Activated T-helper 1 cell treated with anti-CD3 and anti-CD28 coated beads, Interleukin-2, amount 50 U/mL, for 16 hours (primary cell): ENCODE results near the gene KCNT2.
"Not testable (repeated sequence)": the region's sequence is repeated elsewhere in the genome, so short reads cannot be mapped to it uniquely, and the experiment has no call there.

Experiments used
- DNase-seq, 2 donors: peaks; one replicate each; pipeline ENCODE4 v3.0.0-alpha.2; 2020; ENCODE audit warnings: low read depth in 1 of 2, low spot score in 1 of 2

The KCNT2 gene

DNA sequence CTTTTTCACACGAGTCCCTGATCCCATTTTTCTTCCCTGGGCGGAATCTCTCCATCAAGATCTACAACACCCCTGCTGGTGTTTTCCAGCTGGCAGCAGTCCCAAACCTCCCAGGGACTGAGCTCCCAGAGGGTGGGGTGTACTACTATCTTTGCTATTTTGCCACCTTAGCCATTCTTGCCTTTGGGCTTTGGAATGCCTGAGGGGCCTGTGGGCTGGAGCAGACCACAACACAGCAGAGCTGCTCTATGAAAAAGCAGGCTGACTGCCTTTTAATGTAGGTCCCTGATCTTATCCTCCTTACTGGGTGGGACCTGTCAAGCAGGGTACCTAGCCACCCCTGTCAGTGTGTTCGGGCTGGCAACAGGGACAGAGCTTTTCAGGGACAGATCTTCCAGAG is 91.9 kb downstream of the KCNT2 start:
- DNase-seq, result no peak

DNA sequence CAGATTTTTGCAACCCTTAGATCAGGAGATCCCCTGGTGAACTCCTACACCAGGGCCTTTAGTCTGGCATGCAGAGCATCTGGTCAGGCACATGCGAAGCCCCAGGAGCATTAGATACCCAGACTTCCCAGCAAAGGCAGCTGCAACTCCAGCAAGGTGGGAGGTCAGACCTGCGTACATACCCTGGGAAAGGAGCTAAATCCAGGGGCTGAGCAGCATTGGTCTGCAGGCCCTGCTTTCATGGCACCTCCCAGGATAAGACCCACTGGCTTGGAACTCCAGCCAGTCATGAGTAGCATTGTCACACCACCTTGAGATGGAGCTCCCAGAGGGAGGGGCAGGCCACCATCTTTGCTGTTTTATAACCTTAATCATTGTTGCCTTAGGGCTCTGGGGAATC is 92.3 kb downstream of the KCNT2 start:
- DNase-seq, result no peak

DNA sequence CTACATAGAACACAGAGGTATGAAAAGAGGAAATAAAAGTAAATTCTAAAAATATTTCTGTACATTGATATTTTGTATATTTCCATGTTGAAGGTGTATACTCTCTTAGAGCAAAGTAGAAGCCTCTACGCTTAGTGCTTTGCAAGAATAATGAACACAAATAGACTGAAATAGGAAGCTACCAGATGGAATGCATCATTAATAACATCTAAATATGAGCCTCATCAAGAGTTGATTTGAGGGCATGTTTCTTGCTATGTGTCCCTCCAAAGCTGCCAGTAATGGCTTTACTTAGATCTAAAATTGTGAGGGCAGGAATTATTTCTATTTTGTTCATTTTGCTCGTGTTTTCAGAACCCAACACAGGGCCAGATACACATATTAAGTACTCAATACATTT is 94.4 kb downstream of the KCNT2 start:
- DNase-seq, result no peak

DNA sequence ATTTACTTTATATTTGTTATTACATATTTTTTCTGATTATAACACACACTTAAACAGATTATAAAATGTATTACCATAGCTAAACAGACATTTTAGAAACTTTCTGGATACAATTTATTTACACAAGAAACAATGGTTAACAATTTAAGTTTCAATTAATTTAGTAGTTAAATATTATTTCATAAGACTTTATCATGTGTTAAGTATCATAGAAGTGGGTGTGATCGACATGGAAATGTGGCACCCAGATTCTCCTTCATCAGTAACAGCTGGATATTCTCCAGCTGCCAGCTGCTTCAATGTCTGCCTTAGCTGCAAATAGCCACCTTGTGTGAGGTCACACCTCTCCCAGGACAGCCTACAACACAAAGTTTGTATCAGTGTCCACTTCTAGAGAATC is 97.8 kb downstream of the KCNT2 start:
- no peak for DNase-seq

DNA sequence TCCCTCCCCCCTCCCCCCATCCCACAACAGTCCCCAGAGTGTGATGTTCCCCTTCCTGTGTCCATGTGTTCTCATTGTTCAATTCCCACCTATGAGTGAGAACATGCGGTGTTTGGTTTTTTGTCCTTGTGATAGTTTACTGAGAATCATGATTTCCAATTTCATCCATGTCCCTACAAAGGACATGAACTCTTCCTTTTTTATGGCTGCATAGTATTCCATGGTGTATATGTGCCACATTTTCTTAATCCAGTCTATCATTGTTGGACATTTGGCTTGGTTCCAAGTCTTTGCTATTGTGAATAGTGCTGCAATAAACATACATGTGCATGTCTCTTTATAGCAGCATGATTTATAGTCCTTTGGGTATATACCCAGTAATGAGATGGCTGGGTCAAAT is 104.0 kb downstream of the KCNT2 start:
- not testable (repeated sequence) for DNase-seq

DNA sequence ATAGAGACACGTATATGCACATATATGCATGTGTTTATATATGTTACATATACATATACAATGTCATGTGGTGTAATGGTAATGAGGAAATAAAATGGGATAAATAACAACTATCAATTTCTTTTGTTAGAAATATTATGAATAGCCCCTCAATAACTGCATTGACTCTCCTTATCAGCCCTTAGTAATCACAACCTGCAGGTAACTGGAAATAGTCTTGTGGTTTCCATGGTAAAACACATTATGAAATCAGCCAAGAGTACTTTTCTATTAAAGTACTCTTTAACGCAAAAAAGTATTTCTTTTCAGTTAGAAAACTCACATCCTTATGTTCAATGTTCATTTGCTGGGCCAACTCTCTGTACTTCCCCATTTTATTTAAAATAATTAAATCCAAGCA is 105.8 kb downstream of the KCNT2 start:
- no peak for DNase-seq

DNA sequence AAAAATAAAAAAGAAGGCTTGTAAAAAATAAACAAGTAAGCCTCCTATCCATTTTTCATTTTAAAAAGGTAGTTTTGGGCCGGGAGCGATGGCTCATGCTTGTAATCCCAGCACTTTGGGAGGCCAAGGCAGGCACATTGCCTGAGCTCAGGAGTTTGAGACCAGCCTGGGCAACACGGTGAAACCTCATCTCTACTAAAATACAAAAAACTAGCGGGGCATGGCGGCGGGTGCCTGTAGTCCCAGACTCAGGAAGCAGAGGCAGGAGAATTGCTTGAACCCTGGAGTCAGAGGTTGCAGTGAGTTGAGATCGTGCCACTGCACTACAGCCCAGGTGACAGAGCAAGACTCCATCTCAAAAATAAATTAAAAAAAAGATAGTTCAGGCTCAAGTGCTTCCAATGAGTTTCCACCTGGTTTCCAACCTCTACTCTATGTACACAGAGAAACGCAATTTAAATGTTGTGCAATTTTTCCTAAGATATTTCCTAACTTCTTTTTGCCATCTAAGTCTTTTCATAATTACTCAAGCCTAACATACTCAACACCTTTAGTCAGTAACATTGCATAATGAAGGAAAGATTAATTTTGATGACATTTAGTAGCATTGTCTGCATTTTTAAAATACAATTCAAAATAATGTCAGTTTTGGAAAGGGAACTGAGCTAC is 106.3 kb downstream of the KCNT2 start:
- no peak for DNase-seq

DNA sequence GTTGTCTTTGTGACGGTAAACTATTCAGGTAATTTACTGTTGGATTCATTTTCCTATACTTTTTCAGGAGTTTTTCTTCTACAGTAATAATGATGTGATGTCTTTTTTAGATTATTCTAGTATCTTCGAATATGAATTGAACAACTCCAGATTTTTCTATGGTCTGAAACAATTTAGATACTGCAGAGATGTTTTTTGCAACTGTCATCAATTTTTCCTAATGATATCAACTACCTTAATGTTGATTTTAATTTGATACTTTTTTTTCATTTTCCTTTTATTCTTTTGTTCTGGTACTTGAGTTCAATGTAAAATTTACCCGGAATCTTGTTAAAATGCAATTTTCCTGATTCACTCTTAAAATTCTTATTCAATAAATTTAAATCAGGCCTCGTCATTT is 110.4 kb downstream of the KCNT2 start:
- no peak for DNase-seq

DNA sequence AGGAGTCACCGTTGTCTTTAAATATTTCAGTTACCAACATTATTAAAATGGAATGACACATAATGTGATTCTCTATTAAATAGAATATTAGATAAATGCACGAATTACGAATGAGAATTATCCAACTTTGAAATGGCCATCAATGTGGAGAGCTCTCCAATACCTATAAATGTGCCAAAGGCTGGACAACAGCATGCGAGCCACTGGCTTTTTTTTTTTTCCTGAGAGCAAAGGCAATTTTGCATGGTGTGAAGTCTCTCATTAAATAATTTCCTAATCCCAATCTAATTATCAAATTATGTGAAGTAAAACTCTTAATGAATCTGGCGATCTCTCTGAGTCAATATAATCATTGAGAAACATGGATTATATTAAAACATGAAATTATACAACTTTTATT is 113.5 kb downstream of the KCNT2 start:
- DNase-seq, result no peak

DNA sequence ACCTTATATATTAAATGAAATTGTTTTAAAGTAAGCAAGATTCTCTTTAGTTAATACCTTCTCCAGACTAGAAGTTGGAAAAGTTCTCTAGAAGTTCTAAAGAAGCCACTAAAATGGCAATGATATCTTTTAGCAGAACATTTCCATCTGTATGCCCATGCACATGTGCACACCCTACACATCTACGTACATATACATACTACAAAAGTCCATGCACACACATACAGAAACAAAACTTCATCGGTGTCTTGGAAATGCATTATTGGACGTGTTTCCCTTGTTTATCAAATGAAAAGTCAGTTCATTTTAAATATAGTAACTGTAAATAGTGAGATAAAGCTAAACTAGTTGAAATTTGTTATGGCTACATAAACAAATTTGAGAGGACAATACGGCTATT is 114.4 kb downstream of the KCNT2 start:
- no peak for DNase-seq

DNA sequence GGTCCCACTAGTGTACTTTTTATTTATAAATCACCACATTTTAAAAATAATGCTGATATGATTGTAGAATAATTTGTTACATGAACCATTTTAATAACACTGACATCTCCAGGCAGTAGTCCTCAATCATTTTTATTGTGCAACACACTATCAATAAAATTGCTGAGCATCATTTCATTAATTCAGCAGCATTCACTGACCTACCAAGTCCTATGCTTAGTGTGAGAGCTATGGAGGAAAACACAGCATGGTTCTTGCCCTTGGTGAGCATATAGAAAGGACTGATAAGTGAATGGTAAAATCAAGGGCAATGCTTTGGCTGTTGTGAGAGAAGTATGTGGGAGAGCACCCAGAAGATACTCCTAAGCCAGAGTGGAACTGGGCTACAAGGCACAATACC is 119.7 kb downstream of the KCNT2 start:
- no peak for DNase-seq

DNA sequence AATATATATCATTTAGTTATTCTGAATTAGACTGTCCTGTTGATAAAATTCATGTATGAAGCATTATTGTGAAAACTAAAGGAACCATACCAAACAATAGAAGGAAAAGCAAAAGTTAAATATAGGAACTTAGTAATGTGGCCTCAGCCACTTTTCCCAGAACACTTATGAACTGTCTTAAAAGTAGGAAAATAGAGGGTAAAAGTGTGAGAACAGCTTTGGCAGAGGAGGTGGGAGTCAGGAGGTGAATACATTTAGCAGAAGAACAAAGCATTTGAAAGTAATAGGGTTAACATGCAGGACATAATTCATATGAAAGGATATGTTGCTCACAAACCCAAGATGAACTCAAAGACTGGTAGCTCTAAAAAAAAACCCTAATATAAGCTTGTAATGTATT is 121.9 kb downstream of the KCNT2 start:
- DNase-seq, result no peak

DNA sequence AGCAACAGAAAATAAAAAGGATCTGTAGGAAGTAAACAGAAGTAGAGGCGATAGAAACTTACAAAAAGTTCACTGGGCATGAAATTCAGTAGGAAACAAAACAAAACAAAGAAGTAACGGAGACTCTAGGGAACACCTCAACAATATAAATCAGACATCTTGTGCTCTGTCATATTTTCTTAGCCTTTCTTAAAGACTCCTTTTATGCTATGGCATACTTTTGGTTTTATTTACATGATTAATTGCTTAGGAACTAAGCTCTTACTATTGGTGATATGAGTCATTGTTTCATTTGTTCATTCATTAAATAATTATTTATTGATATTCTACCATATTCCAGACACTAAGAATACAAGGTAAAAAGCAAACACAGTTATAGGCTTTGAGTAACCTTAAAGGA is 126.6 kb downstream of the KCNT2 start:
- DNase-seq, result no peak

DNA sequence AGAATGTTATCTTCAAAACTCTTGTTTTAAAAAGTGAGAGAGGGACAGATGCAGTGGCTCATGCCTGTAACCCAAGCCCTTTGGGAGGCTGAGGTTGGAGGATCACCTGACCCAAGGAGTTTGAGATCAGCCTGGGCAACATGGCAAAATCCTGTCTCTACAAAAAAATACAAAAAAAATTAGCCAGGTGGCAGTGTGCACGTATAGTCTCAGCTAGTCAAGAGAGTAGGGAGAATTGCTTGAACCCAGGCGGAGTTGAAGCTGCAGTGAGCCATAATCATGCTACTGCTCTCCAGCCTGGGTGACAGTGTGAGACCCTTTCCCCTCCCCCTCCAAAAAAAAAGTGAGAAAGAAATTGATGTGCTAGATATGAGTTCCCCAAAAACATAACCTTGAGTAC is 131.0 kb downstream of the KCNT2 start:
- no peak for DNase-seq

DNA sequence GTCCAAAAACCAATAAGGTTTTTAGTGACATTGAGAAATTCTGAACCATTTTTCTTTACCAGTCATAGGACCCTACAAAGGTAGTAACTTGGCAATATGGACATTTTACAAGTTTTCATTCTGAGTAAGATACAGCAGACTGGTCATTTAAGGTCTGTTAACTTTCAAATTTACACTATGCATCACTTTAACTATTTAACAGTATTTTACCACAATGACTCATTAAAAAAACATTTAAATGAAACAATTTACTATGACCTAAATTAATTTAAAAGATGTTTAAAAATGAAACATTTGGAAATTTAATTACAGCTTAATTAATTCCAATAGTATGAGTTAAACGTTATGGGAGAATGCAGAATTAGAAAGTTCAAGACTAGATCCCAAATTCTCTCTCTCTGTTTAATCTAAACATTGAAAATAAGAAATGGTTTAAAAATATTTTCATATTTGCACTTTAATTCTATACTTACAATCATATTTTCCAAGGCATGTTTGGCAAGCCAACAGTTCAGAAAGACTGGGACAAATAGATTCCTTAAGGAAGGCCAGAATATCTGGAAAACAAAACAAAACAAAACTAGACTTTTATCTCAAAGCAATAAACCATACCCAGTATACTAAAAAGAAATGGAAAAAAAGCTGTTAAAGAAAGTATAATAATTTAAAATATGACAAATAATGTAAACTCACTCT is 140.9 kb downstream of the KCNT2 start:
- no peak for DNase-seq

DNA sequence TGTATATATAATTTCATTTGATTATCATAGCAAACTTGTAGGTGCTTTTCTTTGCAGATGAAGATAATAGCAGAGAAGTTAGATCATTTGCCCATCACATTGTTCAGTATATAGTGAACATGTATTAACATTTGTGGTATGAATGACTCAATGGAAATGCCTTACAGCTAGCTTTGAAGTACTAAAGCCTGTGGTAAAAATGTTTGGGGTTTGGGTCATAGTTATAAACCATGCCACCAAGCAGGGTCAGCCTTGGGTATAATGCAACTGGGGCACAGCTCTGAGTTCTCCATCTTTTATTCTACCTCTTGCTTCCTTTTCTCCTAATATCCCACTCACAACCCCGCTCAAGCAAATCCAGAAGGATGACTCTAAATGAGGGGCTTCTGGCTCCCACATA is 141.6 kb downstream of the KCNT2 start:
- DNase-seq, result no peak

DNA sequence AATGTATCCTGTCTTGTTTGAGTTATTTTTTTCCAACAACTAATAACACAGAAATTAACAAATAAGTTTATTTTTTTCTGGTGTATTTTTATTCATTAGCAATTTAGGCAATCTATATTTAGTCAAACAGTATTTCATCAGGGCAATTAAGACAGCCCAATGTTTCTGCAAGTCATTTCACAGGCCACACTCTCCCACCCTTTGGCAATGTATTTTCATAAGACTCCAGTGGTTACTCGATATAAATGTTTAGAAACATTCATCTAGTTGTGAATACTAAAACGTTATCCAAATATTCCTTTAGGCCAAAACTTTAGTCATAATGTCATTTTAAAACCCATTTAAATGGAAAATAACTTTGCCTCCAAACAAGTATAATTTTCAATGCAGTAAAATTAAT is 142.1 kb downstream of the KCNT2 start:
- no peak for DNase-seq

DNA sequence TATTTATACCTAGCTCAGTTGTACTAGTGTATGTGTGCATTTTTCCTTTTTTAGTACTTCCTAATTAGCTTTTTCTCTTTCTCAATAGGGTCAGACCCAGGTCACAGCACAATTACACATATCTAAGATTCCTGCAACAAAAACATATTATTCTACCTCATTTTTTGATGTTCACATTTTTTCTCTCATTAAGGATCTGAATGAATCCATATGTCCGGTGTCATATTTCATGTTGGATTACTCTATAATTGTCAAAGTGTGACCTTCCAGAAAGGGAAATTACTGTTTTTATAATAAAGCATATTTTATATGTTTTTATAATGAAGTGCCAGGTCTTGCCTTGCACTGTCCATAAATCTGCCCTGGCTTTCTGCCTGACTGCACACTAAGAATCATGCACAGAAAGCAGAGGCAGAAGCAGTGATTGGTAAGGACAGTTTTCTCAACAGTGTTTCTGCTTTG is 143.7 kb downstream of the KCNT2 start:
- no peak for DNase-seq

DNA sequence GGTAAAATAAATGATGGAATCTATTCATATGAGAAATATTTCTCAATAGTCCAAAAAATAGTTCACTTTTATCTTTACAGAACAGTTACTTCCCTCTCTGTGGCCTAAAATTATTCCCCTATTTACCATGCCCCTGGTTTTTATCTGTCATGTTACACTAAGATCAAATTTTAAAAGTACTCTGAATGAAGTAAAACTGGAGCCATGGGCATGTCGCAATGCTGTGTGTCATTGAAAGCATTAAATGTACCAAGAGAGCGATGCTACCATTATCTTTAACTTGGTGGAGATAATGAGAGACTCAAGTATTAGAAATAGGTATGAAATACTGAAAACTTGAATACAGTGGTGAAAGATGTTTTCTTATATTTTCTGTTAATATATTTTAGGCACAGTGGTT is 146.2 kb downstream of the KCNT2 start:
- no peak for DNase-seq

DNA sequence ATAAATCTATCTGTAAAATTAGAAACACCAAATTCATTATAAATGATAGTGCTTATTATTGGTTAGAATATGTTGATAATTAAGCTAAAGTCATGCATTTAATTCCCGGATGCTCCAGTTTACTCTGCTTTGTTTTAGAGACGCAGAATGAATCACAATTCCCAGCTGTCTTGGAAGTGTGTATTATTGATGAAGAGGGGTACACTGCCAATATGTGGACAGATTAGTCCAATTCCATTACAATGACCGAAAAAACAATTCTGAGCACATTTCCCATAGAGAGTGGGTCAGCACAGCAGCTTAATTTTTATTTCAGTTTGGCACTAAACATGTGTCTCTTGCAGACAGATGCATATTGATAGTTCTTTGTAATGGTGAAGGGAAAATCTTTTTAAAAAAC is 146.7 kb downstream of the KCNT2 start:
- no peak for DNase-seq

DNA sequence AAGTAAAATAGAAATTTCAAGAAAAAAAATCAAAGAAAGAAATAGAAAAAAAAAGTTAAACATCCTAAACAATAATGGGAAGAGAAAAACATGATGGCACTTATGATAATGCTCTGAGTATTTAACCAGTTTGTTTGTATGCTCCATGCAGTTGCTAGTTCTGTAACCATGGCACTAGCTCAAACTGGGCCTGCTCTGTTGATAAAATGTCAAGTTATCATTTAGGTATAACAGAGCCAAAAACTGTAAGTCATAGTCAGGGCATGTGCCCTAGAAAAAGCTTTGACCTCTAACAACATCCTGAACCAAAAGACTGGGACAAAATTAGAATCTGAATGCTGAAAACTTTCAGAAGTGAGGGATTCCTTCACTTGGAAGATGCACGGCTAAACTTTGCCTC is 148.9 kb downstream of the KCNT2 start:
- no peak for DNase-seq

DNA sequence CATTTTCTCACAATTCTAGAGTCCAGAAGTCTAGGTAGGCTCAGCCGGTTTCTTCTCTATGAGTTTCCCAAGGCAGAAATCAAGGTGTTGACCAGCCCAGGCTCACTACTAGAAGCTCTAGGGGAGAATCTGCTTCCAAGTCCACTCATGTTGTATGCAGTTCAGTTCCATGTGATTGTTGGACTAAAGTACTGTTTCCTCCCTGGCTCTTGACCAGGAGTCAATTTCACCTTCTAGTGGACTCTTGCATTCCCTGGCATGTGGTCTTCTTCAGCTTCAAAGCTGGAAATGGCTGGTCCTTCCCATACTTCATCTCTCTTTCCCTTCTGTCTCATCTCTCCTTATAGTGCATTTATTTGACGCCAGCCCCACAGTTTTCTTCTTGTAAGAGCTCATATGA is 153.4 kb downstream of the KCNT2 start:
- DNase-seq, result no peak

DNA sequence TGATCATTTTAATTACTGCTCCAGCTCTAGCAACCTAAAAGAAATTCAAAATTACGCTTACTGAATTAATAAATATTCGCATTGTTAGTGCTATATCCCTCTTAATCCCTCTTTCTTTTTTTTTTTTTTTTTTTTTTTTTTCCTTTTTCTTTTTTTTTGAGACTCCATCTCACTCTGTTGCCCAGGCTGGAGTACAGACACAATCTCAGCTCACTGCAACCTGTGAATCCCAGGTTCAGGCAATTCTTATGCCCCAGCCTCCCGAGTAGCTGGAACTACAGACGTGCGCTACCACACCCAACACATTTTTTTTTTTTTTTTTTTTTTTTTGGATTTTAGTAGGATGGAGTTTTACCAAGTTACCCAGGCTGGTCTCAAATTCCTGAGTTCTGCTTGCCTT is 157.1 kb downstream of the KCNT2 start:
- no peak for DNase-seq
